H1 (cell line): Measurements from ENCODE around the gene EED.

ENCODE experiments used
- ASH2L ChIP-seq: fragments of 200-600, 300-600 bp; sonication (generic); IDR thresholded peaks from one replicate; pipeline ENCODE4 v1.7.1; 2017; ENCODE audit warnings: low read length
- EZH2 ChIP-seq: fragments of 200-600 bp; sonication (generic); IDR thresholded peaks from 2 replicates; pipeline ENCODE4 v1.7.1; 2012; ENCODE audit warnings: low read depth, mild to moderate bottlenecking, moderate library complexity, low read length, inconsistent platforms; ENCODE audit not compliant: severe bottlenecking
- JUN ChIP-seq: IDR thresholded peaks from 2 replicates; pipeline ENCODE4 v1.6.1; 2011; ENCODE audit warnings: low read depth, mild to moderate bottlenecking, improper control_type of control experiment, low read length
- RAD21 ChIP-seq, 2 experiments: IDR thresholded peaks in 1 of 2; conservative IDR thresholded peaks in 1 of 2; 2 replicates each; pipeline ENCODE4 v1.6.1; 2011; ENCODE audit warnings: low read depth in 2 of 2, low read length in 2 of 2, improper control_type of control experiment in 1 of 2, inconsistent platforms in 1 of 2, mild to moderate bottlenecking in 1 of 2, moderate library complexity in 1 of 2
- RXRA ChIP-seq: IDR thresholded peaks from 2 replicates; pipeline ENCODE4 v1.6.1; 2011; ENCODE audit warnings: low read depth, mild to moderate bottlenecking, low read length, moderate library complexity; ENCODE audit not compliant: insufficient read depth
- SAP30 ChIP-seq: fragments of 300-600 bp; sonication (generic); IDR thresholded peaks from 2 replicates; pipeline ENCODE4 v1.7.1; 2012; ENCODE audit warnings: low read length, moderate library complexity, mild to moderate bottlenecking, inconsistent platforms; ENCODE audit not compliant: insufficient read depth, insufficient replicate concordance
- SP2 ChIP-seq: IDR thresholded peaks from 2 replicates; pipeline ENCODE4 v1.6.1; 2012; ENCODE audit warnings: mild to moderate bottlenecking, low read length, inconsistent platforms
- SUZ12 ChIP-seq: fragments of 200-600 bp; sonication (generic); IDR thresholded peaks from 2 replicates; pipeline ENCODE4 v1.6.1; 2012; ENCODE audit warnings: mild to moderate bottlenecking, inconsistent platforms, low read length, moderate library complexity, mixed read lengths
- TAF1 ChIP-seq: IDR thresholded peaks from 2 replicates; pipeline ENCODE4 v1.6.1; 2011; ENCODE audit warnings: mild to moderate bottlenecking, low read depth, low read length

- no peak for TF ChIP-seq EZH2
- TF ChIP-seq SUZ12 = no peak
- TF ChIP-seq TAF1 = no peak
- no peak for TF ChIP-seq JUN
- TF ChIP-seq ASH2L = no peak
- no peak for TF ChIP-seq SP2
- no peak for TF ChIP-seq RAD21 (IDR thresholded peaks at IDR 0.05 in 1 of 2, conservative IDR thresholded peaks at IDR 0.05 in 1 of 2; ENCODE audit: low read depth in 2 of 2, low read length in 2 of 2)
- TF ChIP-seq SAP30 = no peak
- no peak for TF ChIP-seq RXRA
These were observed 12.1 kb downstream of the EED start for GRCh38 chr11:86256608-86257007.
